ENCODE measurements around the gene SVIL.
"Not testable (repeated sequence)": the region's sequence is repeated elsewhere in the genome, so short reads cannot be mapped to it uniquely, and the experiment has no call there.

SVIL gene

GRCh38 chr10:29649561-29650551 lies 15.1 kb upstream of the SVIL start:
- no peak for DNase-seq (ENCODE audit: low read depth)

- DNase-seq (ENCODE audit: low read depth), result no peak
Measured at GRCh38 chr10:29648983-29649268, 14.2 kb upstream of the SVIL start.

- DNase-seq (ENCODE audit: low read depth), result no peak
Measured at GRCh38 chr10:29648114-29648982, 13.6 kb upstream of the SVIL start.

GRCh38 chr10:29647478-29647877 lies 12.7 kb upstream of the SVIL start:
- DNase-seq (ENCODE audit: low read depth), result no peak

- no peak for DNase-seq (ENCODE audit: low read depth)
Measured at GRCh38 chr10:29646960-29647461, 12.2 kb upstream of the SVIL start.

GRCh38 chr10:29646238-29646902 lies 11.6 kb upstream of the SVIL start:
- no peak for DNase-seq (ENCODE audit: low read depth)

GRCh38 chr10:29643771-29644501 lies 9.2 kb upstream of the SVIL start:
- no peak for DNase-seq (ENCODE audit: low read depth)

- DNase-seq (ENCODE audit: low read depth), result no peak
Measured at GRCh38 chr10:29642990-29643389, 8.2 kb upstream of the SVIL start.

DNA sequence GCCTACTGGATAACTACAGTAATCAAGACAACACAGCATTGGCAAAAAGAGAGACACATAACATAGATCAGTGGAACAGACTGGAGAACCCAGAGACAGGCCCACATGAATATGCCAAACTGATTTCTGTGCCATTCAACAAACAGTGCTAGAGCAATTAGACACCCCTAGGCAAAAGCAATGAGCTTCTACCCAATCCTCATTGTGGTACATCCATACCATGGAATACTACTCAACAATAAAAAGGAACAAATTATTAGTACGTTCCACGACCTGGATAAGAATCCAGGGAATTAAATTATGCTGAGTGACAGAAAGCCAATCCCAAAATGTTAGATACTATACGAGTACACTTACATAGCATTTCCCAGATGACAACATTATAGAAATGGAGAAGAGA lies 2.8 kb upstream of the SVIL start:
- DNase-seq (ENCODE audit: low read depth), result no peak

DNA sequence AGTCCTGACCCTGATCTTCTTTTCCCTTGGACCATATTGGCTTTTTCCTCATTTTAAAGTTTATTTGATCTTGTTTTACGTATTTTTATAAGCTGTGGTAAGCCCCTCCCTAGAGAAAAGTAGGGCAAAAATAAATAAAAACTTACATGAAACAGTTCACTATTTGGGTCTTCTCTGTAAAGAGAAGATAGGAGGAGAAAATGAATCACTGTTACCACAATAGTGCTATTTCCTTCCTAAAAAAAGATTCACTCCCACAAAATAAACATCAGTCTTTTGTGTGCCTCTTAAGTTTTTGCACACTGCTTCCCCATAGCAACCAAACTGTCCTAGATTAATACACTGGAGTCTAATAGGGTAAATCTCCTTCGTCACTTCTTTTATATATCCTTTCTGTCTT lies 1.4 kb upstream of the SVIL start:
- no peak for DNase-seq (ENCODE audit: low read depth)

DNA sequence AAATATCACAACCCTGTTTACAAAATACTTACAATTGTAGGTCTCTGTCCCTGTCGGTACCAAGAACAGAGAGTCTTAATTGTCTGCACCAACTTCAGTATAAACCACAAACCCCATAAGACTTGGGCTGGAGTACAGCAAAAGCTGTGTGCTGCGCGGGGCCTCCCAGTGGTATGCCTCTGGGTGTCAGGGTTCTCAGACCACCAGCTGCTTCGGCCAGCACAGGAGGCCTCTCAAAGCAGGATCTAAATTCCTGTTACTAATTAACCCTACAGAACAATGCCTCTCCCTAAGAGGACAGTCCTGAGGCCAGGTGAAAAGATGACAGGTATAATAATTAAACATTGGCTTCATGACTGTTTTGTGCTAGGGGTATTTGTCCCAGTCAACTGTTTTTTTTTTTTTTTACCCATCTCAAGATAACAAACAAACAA lies 957 bp upstream of the SVIL start:
- no peak for DNase-seq (ENCODE audit: low read depth)

- DNase-seq (ENCODE audit: low read depth), result no peak
Measured at GRCh38 chr10:29634105-29634504, 666 bp downstream of the SVIL start.

DNA sequence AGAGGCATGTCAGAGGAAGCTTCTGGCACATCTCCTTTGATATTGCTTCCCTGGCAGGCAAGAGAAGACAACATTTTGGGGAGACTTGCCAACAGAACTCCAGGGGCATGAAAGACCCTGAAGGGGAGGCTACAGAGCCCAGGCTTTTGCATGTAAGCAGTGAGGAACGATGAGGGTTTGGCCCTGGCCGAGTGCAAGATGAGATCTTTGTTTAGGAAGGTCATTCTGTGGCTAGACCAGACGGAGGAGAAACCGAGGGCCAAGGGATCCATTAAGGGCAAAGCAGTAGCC lies 3.8 kb downstream of the SVIL start:
- DNase-seq (ENCODE audit: low read depth), result no peak

- DNase-seq (ENCODE audit: low read depth), result no peak
Measured at GRCh38 chr10:29630205-29631048, 4.3 kb downstream of the SVIL start.

- no peak for DNase-seq (ENCODE audit: low read depth)
Measured at GRCh38 chr10:29628912-29629526, 5.8 kb downstream of the SVIL start.

GRCh38 chr10:29628311-29628710 lies 6.5 kb downstream of the SVIL start:
- DNase-seq (ENCODE audit: low read depth), result no peak

GRCh38 chr10:29627201-29628132 lies 7.3 kb downstream of the SVIL start:
- no peak for DNase-seq (ENCODE audit: low read depth)

DNA sequence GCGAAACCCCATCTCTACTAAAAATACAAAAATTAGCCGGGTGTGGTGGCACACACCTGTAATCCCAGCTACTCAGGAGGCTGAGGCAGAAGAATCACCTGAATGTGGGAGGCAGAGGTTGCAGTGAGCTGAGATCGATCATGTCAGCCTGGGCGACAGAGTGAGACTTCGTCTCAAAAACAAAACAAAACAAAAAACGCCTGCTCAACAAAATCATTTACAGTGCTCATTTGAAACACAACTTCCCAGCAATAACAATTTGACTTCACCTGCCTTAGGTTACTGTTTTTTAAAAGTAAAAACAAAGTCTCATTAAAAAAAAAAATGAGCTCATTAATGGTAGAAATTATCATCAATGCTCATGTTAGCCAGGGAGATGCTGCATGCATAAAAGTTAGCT lies 10.4 kb downstream of the SVIL start:
- not testable (repeated sequence) for DNase-seq (ENCODE audit: low read depth)

GRCh38 chr10:29623797-29624196 lies 11.0 kb downstream of the SVIL start:
- DNase-seq (ENCODE audit: low read depth), result no peak
